Calu3 (cell line): ENCODE measurements around the gene ABHD15. TPM values are rescaled to one million over a fixed set of nuclear protein-coding genes. Genes with fewer than 3 reads are reported as not detected.
A peak's percentile ranks its signal among the peaks of the same experiment; 100 is the strongest.

Experiments used
- BruUV-seq: library from RNA; stranded (reverse); fragments of 400-500 nt; replicated peaks from 2 replicates; lab custom pipeline; 2021; lab: Mats Ljungman, UMichigan
- CTCF ChIA-PET: fragments of 300-600 bp; sonication (Branson Sonifier 250); formaldehyde crosslinking; loops from one replicate; lab custom pipeline; 2022; ENCODE audit warnings: antibody characterized with exemption; lab: Charles Lee
- DNase-seq: peaks from one replicate; pipeline ENCODE4 v3.0.0; 2022
- H3K27ac Mint-ChIP-seq: one replicate; pipeline ENCODE4 v1.8.0; 2022; ENCODE audit warnings: mixed read lengths; ENCODE audit not compliant: unreplicated experiment
- H3K27me3 Mint-ChIP-seq: one replicate; pipeline ENCODE4 v1.8.0; 2022; ENCODE audit warnings: mixed read lengths; ENCODE audit not compliant: unreplicated experiment
- H3K36me3 Mint-ChIP-seq: one replicate; pipeline ENCODE4 v1.8.0; 2022; ENCODE audit warnings: mild to moderate bottlenecking, moderate library complexity, mixed read lengths; ENCODE audit not compliant: insufficient read depth, unreplicated experiment
- H3K4me1 Mint-ChIP-seq: one replicate; pipeline ENCODE4 v1.8.0; 2022; ENCODE audit warnings: mild to moderate bottlenecking, low read depth, mixed read lengths; ENCODE audit not compliant: unreplicated experiment
- H3K4me3 Mint-ChIP-seq: one replicate; pipeline ENCODE4 v1.8.0; 2022; ENCODE audit warnings: mild to moderate bottlenecking, low read depth, moderate library complexity, mixed read lengths; ENCODE audit not compliant: unreplicated experiment
- H3K9me3 Mint-ChIP-seq: one replicate; pipeline ENCODE4 v1.8.0; 2022; ENCODE audit warnings: low read depth, mixed read lengths; ENCODE audit not compliant: unreplicated experiment
- CTCF ChIP-seq: fragments of 200-600 bp; IDR thresholded peaks from one replicate; pipeline ENCODE4 v1.8.0; 2022; ENCODE audit warnings: antibody characterized with exemption; ENCODE audit not compliant: unreplicated experiment
- intact Hi-C: fragments of 100-400 bp; cut with micrococcal nuclease; formaldehyde crosslinking; loops from one replicate; pipeline ENCODE4 v1.10.0; 2022; ENCODE audit not compliant: unreplicated experiment
- total RNA-seq: library from RNA; stranded (reverse); gene quantifications from 2 replicates; pipeline ENCODE4 v1.2.3, GENCODE V29; 2022

Gene ABHD15
- total RNA-seq, 1 experiment from 2014 or later: 12.5 TPM

- no TSS peak for BruUV-seq
- Mint-ChIP-seq H3K36me3 (peaks cover 49% of the 10 kb centered on the region), H3K27me3 (no peaks in the 10 kb centered on the region), H3K9me3 (no peaks in the 10 kb centered on the region), H3K4me1 (peaks cover 31% of the 10 kb centered on the region), H3K27ac (no peak overlapping the region), H3K4me3 (peak overlapping the region; percentile 79)
- intact Hi-C loops: no loop called here
- TF ChIP-seq CTCF: peak; percentile 17
- CTCF ChIA-PET: interaction anchor here (0.6 to 3.4 kb wide), 6 partner anchors 13 to 535 kb away, joined by 3 to 36 read pairs (median 4); partner anchors contain the start of gene NUFIP2
- peak; percentile 51 for DNase-seq
Observed at GRCh38 chr17:29593591-29594518, 27.0 kb upstream of the ABHD15 start.

- Mint-ChIP-seq H3K4me3 (peak within 1 kb of the TSS; percentile 79), H3K27me3 (no peaks in the 10 kb centered on the region), H3K4me1 (peaks cover 36% of the 10 kb centered on the region), H3K27ac (peak within 1 kb of the TSS; percentile 42), H3K36me3 (peaks cover 58% of the 10 kb centered on the region), H3K9me3 (no peaks in the 10 kb centered on the region)
- intact Hi-C loops: no loop called here
- CTCF ChIA-PET: interaction anchor here (1.3 to 3.4 kb wide), 4 partner anchors 13 to 337 kb away, joined by 4 to 36 read pairs (median 11); partner anchors contain the start of genes NUFIP2 and SSH2
- peak; percentile 41 for DNase-seq
- TF ChIP-seq CTCF: no peak
- no TSS peak for BruUV-seq
Observed at GRCh38 chr17:29592850-29593551, 26.2 kb upstream of the ABHD15 start, which contains the start of gene ANKRD13B. ANKRD13B (plus strand) TSS chr17:29593132; CDS start chr17:29593622, 490 bp downstream.

GRCh38 chr17:29591737-29592608 is 25.1 kb upstream of the ABHD15 start:
- H3K9me3 Mint-ChIP-seq: no peaks in the 10 kb centered on the region
- TF ChIP-seq CTCF: peak; percentile 91
- no peaks in the 10 kb centered on the region for H3K27me3 Mint-ChIP-seq
- CTCF ChIA-PET: interaction anchor here (0.5 to 3.4 kb wide), 10 partner anchors 9 to 338 kb away, joined by 3 to 36 read pairs (median 5); partner anchors contain the start of genes ABHD15, NUFIP2, SSH2 and TP53I13
- H3K36me3 Mint-ChIP-seq: peaks cover 60% of the 10 kb centered on the region
- peaks cover 41% of the 10 kb centered on the region for H3K4me1 Mint-ChIP-seq
- DNase-seq: peak; percentile 97
- BruUV-seq: no TSS peak
- peak overlapping the region; percentile 79 for H3K4me3 Mint-ChIP-seq
- intact Hi-C loops: no loop called here
- peak overlapping the region; percentile 74 for H3K27ac Mint-ChIP-seq
